Measurements from ENCODE around the gene KRTCAP2.
"Not testable (repeated sequence)": the region's sequence is repeated elsewhere in the genome, so short reads cannot be mapped to it uniquely, and the experiment has no call there.

KRTCAP2 gene

DNA sequence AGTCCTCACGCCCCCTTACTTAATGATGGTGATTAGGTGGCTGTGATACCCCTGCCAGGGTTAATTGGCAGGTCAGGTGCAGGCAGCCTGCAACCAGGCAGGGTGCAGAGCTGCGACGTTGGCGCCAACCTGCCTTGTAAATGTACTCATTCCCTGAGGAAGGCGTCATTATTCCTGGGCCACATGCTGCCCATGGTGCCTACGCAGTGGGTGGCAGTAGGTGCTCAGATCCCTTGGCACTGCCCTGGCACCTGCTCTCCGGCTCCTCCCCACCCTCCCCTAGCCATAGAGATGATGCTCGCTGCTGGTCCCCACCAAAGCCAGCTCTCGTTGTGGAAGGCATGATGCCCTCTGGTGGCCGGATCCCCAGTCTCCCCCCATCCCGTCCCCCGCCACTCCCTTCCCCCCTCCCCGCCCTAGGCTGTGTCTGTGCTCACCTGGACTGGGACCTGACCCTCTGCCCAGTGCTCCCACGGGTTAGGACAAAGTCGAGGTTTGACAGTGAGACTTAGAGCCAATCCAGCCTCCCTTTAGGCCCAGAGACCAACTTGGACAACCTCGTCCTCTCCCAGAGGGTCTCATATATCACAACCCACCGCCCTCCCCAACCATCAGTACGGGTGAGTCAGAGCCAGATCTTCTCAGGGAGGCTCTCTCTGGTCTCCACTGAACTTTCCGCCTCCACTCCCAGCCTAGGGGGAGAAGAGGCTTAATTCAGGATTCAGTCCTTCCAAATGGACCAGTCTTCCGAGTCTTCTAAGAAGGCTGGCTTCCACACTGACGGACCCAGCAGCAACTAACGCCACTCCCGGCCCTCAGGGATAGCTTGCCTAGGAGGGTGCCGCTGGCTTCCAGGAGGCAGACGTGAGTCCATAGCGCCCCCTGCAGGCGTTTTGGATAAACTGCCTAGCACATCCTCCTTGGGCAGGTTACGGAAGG is 5.7 kb downstream of the KRTCAP2 start:
- peak; percentile 70 to 76 for DNase-seq

GRCh38 chr1:155166471-155167165 is 6.5 kb downstream of the KRTCAP2 start:
- peak in 1 of 2 donors; percentile 91 for DNase-seq

GRCh38 chr1:155166051-155166470 is 7.0 kb downstream of the KRTCAP2 start:
- DNase-seq, result no peak

- DNase-seq, result not testable (repeated sequence)
Observed at GRCh38 chr1:155164625-155165024, 8.5 kb downstream of the KRTCAP2 start.

DNA sequence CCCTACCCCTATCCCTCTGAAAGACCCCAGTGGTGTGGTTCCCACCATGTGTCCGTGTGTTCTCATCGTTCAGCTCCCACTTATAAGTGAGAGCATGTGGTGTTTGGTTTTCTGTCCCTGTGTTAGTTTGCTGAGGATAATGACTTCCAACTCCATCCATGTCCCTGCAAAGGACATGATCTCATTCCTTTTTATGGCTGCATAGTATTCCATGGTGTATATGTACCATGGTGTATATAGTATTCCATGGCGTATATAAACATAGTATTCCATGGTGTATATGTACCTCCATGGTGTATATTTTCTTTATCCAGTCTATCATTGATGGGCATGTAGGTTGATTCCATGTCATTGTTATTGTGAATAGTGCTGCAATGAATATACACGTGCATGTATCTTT is 9.3 kb downstream of the KRTCAP2 start:
- not testable (repeated sequence) for DNase-seq

DNA sequence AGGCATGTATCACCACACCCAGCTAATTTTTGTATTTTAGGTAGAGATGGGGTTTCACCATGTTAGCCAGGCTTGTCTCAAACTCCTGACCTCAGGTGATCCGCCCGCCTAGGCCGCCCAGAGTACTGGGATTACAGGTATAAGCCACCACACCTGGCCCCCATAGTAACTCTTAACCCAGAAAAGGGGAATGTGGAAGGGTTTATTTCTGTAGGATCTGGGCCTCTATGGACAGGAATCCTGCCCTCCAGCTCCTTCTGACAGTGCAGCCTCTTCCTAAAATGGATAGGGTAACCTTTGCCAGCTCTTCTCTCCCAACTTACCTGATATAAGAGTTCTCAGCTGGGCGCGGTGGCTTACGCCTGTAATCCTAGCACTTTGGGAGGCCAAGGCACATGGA is 10.5 kb downstream of the KRTCAP2 start:
- not testable (repeated sequence) for DNase-seq

DNA sequence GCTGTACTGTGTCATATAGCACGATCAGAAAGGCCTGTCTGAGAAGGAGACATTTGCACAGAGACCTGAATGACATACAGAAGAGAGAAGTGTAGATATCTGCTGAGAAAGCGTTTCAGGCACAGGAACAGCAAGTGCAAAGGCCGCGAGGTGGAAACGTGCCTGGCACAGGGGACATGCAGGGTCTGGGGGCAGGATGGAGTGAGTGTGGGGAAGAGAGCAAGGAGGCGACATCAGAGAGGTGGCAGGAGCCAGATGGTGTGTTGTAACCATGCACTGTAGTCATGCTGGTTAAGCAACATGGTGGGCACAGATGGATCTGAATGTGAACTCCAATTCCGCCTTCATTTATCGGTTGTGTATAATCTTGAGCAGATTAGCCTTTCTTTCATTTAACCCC is 13.0 kb downstream of the KRTCAP2 start:
- no peak for DNase-seq

DNA sequence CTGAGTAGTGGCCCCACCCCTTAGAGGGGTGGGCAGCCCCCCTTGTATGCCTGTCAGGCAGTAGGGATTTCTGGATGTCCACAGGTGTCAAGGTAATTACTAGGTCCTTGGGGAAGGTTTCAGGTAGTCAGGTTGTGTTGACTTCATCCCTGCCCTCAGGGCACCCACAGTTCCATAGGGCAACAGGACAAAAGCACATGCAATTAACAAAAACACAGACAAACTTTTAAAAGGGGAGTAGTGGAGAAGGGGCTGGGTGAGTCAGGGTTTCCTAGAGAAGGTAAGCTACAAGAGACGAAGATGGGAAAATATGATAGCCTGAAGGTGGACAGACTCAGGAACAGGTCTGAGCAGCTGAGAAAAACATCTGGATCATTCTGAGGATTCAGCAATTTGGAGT is 14.1 kb downstream of the KRTCAP2 start:
- no peak for DNase-seq

GRCh38 chr1:155155996-155156643 is 17.0 kb downstream of the KRTCAP2 start:
- not testable (repeated sequence) for DNase-seq

- DNase-seq, result no peak
Observed at GRCh38 chr1:155145491-155145890, 27.6 kb downstream of the KRTCAP2 start.

GRCh38 chr1:155141749-155142148 is 31.4 kb downstream of the KRTCAP2 start:
- DNase-seq, result no peak

GRCh38 chr1:155140630-155140953 is 32.5 kb downstream of the KRTCAP2 start:
- no peak for DNase-seq

GRCh38 chr1:155139895-155140629 is 33.0 kb downstream of the KRTCAP2 start, which contains the start of gene DPM3:
DPM3 (minus strand) TSS chr1:155140531; CDS start chr1:155140240, 291 bp downstream.
- peak; percentile 65 to 76 for DNase-seq

DNA sequence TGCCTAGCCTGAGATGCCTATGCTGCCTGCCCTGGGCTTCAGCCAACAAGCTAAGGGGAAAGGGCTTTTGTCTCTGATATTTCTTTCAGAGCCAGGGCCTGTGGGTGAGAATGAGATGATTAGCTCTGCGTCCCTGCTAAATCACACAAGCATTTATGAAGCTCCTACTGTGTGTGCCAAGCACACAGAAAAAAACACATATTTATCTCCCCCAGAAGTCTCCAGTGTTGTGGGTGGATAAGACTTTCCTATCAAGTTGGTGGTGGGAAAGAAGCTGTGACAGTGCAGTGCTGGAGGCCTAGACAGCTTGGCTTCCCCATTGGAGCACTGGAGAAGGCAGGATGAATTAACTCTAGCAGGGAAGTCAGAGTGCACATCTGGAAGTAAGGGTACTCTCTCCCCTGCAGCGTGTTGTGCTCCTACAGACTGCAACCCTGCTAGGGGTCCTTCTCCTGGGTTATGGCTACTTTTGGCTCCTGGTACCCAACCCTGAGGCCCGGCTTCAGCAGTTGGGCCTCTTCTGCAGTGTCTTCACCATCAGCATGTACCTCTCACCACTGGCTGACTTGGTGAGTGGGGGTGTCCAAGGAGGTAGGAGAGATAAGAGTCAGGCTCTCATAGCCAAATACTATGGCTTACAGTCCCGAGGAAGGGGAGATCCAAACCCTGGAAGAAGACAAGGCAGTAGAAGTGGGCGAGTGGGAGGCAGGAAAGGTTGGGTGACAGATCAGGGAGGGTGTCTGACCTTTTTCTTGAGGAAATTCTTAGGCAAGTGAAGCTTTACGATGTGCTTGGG is 35.8 kb downstream of the KRTCAP2 start:
- no peak for DNase-seq

DNA sequence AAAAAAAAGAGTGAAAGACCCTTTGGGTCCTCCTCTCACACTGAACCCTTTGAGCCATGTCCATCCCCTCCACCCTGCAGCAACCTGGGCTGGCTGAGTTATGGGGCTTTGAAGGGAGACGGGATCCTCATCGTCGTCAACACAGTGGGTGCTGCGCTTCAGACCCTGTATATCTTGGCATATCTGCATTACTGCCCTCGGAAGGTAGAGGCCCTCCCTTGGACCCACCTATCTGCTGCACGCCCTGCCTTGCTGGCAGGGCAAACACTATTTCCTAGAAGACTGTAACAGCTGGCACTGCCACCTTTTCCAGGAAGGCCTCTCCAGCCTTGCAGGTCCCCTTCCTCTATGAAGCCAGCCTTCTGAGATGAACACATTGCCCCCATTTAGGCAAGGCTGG is 36.4 kb downstream of the KRTCAP2 start:
- DNase-seq, result no peak

DNA sequence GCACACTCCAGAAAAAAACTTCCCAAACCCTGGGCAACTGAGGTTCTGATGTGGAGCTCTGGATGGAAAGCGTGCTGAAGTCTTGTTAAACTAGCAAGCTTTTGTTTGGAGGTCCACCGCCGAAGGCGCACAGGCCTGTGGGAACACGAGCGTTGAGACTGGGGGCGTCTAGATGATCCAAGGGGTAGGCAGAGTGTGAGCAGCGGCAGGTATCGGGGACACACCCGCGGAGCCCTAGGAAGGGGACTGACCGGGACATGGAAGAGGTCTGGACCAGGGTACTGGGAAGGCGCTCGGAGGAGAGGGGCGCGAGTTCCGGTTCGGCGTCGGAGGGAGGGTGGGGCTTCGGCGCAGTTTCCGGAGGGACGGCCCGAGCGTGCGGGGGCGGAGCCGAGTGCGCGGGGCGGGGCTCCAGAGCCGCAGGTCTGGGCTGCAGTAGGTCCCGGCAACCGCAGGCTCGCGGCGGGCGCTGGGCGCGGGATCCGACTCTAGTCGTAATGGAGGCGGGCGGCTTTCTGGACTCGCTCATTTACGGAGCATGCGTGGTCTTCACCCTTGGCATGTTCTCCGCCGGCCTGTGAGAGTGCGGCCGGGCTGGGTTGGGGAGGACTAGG is 37.6 kb downstream of the KRTCAP2 start, which contains the start of gene SLC50A1:
Gene SLC50A1, plus strand, starts transcription at position 438 of the 614 bp plus-strand sequence. Its CDS starts 60 bp downstream, at position 498.
- peak; percentile 78 to 91 for DNase-seq

DNA sequence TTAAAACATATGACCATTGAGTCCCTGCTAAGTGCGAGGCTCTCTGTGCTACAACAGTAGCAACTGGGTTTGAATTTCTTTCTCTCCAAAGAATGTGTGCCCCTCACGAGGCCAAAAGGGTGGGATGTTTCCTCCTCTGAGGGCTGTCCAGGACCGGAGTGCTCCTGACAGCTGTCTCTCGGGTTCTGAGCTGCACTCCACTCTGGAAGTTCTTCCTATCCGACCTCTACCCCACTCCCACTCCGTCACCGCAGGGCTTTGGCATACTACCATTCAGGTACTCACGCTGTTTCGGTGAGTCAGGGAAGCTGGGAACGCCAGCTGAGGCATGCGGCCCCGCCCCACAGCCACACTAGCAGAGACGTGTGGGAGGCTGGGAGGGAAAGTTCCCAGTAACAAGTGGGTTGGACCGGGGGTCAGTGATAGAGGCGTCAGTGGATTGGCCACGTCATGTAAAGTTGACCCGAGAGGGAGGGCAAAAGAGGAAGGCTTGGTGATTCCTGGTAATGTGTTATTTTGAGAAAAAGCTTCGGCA is 38.2 kb downstream of the KRTCAP2 start:
- DNase-seq, result peak in 1 of 2 donors; percentile 80

DNA sequence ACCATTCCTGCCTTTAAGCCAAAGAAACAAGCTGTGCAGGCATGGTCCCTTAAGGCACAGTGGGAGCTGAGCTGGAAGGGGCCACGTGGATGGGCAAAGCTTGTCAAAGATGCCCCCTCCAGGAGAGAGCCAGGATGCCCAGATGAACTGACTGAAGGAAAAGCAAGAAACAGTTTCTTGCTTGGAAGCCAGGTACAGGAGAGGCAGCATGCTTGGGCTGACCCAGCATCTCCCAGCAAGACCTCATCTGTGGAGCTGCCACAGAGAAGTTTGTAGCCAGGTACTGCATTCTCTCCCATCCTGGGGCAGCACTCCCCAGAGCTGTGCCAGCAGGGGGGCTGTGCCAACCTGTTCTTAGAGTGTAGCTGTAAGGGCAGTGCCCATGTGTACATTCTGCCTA is 38.8 kb downstream of the KRTCAP2 start:
- DNase-seq, result no peak

DNA sequence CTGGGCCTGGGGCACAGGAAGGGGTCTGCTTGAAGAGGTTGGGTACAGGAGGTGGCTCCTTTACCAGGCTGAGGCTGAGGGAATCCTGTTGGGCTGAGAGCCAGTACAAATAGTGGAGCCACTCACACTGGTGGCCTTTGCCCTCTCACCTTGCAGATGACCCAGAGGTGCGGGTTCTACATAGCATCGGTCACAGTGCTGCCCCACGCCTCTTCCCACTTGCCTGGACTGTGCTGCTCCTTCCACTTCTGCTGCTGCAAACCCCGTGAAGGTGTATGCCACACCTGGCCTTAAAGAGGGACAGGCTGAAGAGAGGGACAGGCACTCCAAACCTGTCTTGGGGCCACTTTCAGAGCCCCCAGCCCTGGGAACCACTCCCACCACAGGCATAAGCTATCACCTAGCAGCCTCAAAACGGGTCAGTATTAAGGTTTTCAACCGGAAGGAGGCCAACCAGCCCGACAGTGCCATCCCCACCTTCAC is 39.3 kb downstream of the KRTCAP2 start:
- no peak for DNase-seq

GRCh38 chr1:155131856-155132255 is 41.2 kb downstream of the KRTCAP2 start:
- DNase-seq, result no peak

- DNase-seq, result no peak
Observed at GRCh38 chr1:155131285-155131684, 41.8 kb downstream of the KRTCAP2 start.
